ENCODE results near the gene PGM1.

DNA sequence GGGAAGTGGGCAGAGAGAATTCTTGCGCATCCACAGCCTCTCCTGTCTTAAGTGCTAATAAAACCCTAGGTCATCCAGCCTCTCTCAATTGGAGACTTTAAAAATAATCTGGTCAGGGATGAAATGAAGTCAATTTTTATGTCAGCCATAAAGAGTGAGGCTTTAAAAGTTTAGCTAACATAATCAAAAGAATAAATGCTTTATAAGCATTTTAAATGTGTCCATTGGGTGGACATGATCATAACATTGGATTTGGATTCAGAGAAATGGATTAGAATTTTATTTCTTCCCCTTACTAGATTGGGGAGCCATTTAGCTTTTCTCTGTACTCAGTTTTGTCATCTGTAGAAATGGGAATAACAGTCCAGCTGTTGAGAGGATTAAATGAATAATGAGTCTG is 55.5 kb downstream of the PGM1 start:
- TF ChIP-seq, protein P1, sequence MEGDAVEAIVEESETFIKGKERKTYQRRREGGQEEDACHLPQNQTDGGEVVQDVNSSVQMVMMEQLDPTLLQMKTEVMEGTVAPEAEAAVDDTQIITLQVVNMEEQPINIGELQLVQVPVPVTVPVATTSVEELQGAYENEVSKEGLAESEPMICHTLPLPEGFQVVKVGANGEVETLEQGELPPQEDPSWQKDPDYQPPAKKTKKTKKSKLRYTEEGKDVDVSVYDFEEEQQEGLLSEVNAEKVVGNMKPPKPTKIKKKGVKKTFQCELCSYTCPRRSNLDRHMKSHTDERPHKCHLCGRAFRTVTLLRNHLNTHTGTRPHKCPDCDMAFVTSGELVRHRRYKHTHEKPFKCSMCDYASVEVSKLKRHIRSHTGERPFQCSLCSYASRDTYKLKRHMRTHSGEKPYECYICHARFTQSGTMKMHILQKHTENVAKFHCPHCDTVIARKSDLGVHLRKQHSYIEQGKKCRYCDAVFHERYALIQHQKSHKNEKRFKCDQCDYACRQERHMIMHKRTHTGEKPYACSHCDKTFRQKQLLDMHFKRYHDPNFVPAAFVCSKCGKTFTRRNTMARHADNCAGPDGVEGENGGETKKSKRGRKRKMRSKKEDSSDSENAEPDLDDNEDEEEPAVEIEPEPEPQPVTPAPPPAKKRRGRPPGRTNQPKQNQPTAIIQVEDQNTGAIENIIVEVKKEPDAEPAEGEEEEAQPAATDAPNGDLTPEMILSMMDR (conservative IDR thresholded peaks at IDR 0.05; ENCODE audit: low read length) = no peak
- TF ChIP-seq EZH2phosphoT487 (IDR thresholded peaks at IDR 0.05; ENCODE audit: borderline replicate concordance) = no peak
